GM21528 (cell line): Measurements from ENCODE around the gene AGFG2.

Experiments
- ATAC-seq: cut with Tn5 transposase; IDR thresholded peaks from one replicate; pipeline ENCODE4 v1.9.1; 2021; ENCODE audit warnings: mild to moderate bottlenecking, moderate library complexity; ENCODE audit not compliant: unreplicated experiment, low FRiP score

Gene AGFG2

DNA sequence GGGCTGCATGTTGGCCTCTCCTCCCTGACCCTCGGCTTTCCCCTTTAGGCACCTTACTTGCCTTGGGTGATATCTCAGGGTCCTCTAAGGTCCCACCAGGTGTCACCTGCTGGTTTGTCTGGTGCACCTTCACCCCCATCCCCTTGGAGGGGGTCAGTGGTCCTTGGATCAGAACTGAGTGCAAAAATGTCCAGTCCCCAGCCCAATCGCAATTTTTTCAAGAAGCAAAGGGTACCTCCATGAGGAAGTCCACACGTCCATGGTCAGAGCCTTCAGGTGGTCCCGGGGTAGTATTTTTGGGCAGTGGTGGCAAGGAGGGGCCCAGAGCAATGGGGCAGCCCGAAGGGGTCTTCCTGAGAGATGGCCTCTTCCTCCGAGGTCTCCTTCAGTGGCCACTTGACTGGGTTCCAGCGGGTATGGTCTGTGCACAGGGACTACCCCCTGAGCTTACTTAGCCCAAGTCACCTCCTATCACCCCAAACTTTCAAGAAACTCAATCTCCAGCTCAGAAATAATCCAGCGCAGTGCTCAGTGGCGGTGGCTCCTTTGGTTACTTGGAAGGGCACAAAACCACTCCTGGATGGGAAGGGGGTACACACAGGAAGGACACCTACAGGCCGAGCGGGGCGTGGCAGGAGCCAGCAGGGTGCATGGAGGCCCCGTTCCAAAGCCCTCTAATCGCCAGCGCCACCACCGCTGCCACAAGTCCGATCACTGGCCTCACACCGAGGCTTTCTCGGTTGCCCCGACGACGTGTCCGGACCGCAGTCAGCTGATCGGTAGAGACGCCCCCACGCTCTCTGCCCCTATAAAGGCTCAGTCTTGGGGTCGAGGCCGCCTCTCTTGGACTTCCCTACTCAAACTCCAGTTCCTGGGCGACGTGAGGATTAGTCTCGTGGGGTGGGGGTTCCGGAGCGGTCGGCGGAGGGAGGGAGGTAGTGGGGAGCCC is 30.2 kb downstream of the AGFG2 start:
- ATAC-seq, result no peak

DNA sequence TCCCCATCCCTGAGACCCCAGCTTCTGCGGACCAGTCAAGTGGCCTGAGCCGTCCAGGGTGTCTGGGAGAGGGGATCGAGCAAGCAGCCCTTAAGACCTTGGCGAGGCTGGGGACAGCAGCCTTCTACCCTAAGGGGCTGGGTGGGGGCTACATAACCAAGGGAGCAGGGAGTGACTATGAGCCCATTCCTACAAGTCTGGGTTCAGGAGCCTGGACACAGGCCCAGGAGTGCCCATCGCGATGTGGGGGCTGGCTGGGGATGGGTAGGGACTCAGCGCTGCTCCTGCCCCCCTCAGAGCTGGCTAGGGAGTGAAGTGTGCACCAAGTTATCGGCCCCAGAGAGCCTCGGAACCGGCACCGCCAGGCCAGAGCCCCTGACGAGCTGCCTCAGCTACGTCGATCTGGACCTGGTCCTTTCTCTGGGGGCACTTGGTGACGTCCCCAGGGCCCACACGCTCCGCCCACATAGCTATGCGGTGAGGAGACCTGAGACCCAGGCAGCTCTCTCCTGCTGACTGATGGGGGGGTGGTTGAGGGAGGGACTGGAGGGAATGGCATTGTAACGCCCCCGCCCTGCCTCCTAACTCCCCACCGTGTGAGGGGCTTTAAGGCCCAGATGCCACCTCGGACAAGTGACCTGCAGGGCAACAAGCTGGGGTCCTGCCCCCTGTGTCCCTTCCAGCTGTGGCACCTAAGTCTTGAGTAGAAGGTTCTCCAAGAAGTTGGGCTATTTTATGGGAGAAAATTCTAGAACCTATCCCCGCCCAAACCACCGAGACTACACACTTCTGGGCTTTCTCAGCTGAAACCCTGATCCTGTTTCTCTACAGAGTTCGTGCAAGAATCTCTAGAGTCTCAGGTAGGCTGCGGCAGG is 32.2 kb downstream of the AGFG2 start:
- no peak for ATAC-seq

DNA sequence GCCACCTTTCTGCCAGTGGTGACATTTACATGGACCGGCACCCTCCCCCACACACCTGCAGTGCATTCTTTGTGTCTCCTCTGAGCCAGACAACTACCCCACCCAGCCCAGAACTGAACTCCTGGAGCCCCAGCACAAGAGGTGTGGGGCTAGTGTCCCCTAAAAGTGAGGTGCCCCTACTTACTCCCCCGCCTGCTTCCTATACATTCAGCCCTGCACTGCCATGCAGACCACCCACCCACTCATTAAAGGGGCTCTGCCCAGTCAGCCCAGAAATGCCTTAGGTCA is 32.8 kb downstream of the AGFG2 start:
- no peak for ATAC-seq

DNA sequence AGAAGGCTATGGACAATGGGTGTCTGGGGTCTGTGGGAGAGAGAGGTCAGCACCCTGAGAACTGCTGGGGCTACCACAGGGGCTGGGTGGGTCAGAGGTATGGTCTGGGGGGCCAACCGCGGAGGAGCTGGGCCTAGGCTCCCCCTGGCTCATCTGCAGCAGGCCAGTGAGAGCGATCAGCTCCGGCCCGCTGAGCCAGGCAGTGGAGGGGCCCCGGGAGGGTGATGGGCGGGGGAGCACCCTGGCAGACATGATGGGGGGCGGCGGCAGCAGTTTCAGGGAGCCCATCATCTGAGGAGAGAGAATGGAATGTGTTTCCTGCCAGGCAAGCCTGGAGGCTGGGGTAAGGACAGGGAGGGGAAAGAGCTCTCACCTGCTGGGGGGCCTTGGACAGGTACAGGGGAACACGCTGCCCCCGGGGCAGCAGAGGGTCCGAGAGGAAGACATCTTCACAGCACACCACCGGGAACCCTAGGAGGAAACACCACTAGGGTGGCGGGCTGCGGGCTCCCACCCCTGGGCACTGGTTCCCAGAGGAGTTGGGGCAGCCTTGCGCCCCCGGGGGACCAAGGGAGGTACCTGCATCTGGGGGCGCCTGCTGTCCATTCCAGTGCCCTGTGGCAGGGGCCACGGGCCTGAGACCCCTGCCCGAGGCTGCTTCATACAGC is 33.4 kb downstream of the AGFG2 start:
- ATAC-seq, result no peak

DNA sequence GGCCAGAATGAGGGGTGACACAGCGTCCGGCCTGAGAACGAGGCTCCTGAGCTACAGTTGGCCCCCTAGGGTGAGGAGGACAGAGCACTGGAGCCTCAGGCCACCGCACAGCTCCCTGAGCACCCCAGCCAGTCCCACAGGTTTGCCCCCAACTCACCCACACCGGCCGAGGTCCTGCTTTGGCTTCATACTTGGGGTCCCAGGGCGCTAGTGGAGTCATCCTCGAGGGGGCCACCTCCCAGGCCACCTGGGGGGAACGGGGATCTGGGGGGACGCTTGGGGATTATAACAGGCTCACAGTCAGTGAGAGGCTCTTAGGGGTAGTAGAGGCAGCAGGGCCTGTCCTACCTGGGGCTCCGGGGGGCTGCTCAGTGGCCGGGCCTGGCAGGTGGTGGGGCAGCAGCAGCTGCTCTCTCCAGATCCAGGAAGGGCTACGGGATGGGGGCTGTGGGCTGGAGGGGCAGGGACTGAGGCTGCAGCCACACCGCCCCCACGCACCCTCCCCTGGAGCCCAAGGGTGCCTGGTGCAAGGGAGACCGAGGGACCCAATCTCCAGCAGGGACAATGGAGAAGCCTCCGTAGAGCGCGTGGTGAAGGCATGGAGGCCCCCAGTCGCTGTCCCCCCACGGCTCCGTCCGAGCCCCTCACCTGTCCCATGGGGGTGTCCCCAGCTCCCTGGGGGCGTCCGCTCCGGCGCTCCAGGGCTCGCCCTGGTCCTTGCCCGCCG is 34.1 kb downstream of the AGFG2 start:
- no peak for ATAC-seq

DNA sequence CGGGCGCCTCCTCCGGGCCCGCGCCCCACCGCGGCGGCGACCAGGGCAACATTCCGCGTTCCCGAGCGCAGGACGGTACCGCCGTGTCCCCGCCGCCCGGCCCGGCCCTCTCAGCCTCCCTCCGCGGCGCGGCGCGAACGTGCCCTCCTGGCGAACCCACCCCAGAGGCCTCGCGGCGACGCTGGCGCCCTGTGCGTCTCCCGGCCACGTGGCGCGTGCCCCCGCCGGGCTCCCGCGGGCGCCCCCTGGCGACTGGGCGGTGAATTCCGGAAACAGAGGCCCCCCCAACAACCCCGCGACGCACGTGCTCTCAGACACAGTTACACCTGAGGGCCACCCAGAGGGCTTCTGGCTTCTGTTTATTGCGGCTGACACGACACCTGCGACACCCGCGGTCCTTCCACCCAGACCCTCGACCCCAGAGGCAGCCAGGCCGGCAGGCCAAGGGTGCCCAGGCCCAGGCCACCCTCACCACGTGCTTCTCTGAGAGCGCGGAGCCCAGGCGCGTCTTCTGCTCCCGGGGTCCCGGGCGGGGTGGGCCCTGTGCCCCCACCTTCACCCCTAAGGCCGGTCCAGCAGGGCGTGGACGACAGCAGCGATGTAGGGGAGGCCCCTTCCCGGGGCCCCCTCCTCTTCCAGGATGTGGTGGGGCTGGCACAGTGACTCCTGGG is 34.8 kb downstream of the AGFG2 start, which contains the start of gene SAP25:
SAP25 (minus strand) TSS at position 210 of the 671 bp plus-strand sequence; CDS start at position 52, 158 bp downstream.
- ATAC-seq, result no peak

DNA sequence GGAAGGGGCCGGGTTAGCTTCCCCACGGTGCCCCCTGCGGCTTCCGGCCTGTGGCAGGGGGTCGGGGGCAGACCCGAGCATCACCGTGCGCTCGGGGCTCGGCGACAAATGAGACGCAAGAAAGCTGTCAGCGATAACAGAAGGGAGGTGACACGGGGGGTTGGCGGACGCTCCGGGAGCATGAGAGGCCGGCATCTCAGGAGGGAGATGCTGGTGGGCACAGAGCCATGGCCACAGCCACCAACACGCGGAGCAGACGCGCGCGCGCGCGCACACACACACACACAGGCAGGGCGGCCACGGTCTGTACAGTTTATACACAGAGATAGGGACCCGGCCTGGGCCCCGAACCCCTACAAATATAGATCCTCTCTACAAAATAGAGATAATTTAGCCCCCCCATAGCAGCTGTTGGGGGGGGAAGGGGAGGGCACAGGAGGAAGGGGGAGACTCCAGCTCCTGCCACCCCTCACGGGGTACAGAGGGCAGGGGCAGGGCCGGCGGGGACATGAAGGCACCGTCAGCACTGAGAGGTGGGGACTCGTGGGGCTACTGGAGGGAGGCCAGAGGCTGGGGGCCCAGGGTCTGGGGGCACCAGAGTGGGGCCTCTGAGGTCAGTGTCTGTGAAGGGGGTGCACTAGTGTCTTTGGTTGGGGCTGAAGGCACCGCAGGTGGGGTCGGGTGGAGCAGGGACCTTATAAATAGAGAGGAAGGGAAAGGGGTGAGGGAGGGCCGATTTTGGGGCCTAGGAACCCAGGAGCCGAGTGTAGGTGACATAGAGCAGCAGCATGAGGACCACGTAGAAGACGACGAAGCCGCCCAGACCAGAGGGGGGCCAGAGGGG is 35.6 kb downstream of the AGFG2 start:
- no peak for ATAC-seq

DNA sequence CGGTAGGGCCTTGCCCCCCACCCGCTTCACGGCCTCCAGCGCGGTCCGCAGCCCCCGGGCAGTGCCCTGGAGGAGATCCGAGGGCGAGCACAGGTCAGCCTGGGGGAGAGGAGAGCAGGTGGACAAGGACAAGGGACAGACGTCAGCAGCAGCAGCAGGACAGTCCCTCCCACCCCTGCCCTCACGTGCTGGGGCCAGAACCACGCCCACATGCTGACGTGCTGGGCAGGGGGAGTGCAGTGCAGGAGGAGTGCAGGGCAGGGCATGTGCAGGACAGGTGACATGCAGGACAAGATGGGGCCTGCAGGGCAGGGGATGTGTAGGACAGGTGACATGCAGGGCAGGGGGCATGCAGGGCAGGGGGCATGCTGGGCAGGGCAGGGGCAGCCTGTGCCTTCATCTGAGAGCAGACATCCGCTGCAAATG is 36.2 kb downstream of the AGFG2 start:
- no peak for ATAC-seq

DNA sequence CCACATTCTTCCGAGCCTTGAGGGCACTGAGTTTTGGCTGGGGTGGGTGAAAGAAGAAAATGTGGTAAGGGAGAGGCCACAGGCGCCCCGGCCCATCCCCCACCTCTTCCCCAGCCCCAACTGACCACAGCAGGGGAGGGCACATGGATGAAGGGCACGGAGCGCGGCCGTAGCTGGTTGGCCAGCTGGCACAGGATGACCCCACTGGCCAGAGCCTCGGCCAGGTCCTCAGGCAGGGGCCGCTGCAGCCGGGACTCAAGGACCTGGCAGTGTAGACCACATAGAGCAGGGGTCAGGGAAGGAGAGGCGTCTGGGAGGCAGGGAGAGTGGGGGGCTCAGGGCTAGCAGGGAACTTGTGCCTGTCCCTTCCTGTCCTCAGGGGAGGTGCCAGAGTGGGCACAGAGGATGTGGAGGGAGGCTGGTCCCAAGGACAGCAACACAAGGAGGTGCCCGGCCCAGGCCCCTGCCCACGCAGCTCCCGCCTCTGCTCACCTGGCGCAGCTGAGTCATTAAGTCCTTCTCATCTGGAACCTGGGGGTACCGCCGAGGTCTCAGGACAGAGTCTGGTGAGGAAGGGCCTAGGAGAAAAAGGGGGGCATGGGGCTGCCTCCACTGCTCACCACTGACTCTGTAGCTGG is 36.9 kb downstream of the AGFG2 start:
- ATAC-seq, result no peak

DNA sequence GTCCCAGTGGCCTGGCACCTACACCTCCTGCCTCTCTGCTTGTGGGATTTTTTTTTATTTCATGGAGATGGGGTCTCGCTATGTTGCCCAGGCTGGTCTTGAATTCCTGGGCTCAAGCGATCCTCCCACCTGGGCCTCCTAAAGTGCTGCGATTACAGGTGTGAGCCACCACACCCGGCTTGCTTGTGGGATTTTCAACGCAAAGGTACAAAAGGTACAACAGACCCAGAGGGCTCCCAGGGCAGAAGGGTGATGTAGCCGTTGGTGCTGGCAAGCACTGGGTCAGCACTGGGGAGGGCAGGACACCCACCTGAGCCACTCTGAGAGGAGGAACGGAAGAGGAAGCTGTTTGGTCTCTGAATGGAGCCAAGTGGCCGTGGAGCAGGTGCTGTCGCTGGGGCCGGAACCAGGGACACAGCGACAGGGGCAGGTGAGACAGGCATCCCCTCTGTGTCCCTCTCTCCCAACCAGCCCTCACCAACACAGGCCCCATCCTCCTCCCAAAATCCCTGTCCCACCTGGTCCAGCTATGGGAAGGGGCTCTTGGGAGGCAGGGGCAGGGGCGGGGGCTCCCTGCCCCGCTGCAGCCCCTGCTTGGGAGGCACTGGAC is 37.5 kb downstream of the AGFG2 start:
- no peak for ATAC-seq

DNA sequence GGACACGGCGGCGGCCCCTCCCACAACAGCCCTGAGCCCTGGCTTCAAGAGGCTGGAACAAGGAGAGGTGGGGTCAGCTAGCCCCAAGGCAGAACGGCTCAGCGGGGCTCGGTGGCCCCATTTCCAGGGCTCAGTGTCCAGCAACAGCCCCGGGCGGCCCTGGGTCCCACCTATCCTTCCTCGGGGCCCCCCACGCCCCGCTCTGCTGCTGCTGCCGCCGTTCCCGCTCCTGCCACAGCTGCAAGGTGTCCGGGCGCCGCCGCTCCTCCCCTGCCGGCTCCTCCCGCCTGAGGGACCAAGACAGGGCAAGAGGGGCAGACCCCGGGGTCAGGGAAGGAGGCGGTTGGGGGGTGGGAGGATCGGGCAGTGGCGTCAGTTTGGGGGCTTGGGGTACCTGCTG is 38.1 kb downstream of the AGFG2 start:
- ATAC-seq, result no peak

DNA sequence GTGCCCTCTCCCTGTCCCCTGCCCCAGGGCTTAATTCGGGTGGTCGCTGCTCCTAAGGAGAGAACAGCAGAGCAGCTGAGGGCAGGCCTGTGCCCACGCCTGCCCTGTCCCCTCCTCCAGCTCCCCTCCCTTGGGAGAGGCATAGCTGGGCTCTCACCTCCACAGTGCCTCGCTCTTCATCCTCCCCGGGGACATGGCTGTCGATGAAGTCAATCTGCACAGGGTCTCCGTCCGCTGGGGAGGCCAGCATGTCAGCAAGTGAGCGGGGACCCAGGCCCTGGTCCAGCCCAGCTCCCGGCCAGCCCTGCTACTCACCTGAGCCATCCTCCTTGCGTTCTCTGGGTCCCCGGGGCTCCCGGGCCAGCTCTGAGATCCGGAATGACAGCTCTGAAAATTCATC is 38.5 kb downstream of the AGFG2 start:
- no peak for ATAC-seq

DNA sequence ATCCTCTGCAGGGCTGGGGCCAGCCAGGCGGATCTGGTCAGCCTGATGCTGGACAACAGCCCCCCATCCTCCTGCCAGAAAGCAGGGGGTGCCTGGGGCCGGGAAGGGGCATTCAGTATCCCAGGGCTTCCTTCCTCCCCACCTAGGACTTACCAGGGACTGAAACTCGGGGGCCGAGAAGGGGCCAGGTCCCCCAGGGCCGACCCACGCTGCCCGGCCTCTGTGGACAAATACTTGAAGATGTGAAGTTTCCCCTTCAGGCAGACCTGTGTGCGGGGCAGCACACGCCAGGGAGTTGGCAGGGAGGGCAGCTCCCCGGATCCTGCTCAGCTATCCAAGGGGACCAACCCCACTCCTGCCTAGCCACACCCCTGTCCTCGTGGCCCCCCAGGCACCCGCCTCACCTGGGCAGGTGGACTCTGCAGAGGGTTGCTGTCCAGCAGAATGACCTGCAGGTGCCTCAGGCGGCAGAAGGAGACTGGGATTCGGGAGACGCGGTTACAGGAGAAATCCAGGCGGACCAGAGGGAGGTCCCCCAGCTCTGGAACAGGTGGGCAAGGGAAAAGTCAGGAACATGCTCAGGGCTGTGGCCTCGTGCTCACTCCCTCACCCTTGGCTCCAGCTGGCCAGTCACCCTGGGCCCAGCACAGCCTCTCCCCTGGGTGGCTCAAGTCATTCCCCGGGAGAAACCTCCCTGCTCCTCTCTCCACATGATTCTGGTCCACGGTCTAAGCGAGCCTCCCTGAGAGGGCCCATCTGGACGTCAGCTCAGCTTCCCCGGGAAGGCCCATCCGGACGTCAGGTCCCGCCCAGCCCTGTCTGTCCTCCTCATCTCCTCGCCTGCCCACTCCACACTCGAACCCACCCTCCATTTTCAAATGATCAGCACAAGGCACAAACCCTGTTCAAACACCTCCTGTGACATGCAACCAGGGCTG is 39.5 kb downstream of the AGFG2 start:
- ATAC-seq, result no peak

DNA sequence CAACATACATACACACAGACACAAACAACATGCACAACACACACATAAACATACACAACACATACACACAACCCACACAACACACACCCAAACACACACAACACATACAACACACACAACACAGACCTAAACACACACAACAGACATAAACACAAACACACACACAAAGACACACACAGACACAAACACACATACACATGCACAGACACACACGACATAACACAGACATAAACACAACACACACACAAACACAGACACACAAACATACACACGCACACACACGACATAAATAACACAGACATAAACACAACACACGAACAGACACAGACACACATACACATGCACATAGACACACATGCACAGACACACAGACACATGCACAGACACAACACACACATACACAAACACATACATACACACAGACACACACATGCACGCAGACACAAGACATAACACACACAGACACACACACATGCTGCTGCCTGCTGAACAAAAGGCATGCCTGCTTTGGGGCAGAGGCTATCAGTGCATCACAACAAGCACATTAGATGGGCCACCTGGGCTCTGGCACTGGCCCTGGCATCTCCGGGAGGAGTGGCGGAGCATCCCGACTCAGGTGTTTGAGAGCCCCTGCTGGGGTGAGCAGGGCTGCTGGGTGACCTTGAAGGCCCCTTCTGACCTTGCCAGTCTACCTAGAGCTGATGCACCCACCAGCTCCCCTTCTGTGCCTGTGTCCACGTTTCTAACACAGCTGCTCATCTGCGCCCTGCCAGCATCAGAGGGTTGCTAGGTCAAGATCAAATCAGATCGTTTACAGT is 41.7 kb downstream of the AGFG2 start:
- no peak for ATAC-seq

DNA sequence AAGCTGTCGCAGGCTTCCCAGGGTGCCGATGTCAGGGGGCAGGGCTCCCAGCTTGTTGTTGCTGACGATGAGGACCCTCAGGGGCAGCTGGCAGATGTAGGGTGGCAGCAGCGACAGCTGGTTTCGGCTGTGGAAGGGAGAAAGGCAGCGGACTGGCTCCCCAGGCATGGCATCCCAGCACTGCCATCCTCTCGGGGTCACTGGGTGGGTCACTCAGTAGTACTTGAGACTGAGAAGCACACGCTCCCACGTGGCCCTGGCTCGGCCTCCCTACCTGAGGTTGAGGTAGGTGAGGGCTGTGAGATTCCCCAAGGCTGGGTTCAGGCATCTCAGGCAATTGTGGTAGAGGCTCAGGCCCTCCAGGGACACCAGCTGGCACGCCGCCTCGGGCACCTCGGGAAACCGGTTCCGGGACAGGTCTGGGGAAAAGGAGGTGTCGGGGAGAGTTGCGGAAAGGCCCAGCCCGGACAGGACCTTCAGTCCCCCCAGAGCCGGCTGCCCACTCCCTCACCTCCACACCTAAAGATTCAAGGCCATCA is 43.1 kb downstream of the AGFG2 start:
- no peak for ATAC-seq

DNA sequence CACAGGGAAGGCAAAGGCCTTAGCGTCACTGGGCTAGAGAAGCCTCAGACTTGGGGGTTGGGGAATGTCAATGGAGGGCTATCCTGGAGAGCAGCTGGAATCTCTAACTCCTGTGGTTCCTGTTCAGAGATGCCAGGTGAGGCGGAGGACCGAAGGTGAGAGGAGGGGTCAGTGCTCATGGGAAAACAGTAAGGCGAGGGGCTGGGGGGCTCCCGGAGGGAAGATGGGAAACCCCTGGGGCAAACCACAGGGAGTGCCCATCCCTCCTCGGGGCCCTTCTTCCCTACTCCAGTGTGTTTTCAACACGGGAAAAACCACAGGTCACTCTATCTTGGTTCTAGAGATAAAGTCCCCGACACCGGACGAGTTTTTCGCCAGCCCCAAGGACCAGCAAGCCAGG is 43.6 kb downstream of the AGFG2 start:
- ATAC-seq, result no peak
